GM12873 (cell line): Measurements from ENCODE around the gene LMX1B.

ENCODE experiments used
- CTCF ChIP-seq: IDR thresholded peaks from 2 replicates; pipeline ENCODE4 v1.5.1; 2012; ENCODE audit warnings: low read depth, mild to moderate bottlenecking, moderate library complexity, low read length, control low read depth; ENCODE audit not compliant: insufficient read depth; ENCODE audit errors: missing control alignments

LMX1B gene

GRCh38 chr9:126719618-126720031, 105.9 kb downstream of the LMX1B start:
- no peak for TF ChIP-seq CTCF

GRCh38 chr9:126720036-126720435, 106.3 kb downstream of the LMX1B start:
- TF ChIP-seq CTCF: no peak

GRCh38 chr9:126720661-126721563, 107.2 kb downstream of the LMX1B start:
- TF ChIP-seq CTCF: no peak

- TF ChIP-seq CTCF: no peak
Measured at GRCh38 chr9:126721564-126721981, 107.8 kb downstream of the LMX1B start.

GRCh38 chr9:126722252-126722921, 108.7 kb downstream of the LMX1B start:
- TF ChIP-seq CTCF: no peak

GRCh38 chr9:126722922-126723806, 109.4 kb downstream of the LMX1B start:
- TF ChIP-seq CTCF: no peak
